Epithelial cell of esophagus (primary cell): Measurements from ENCODE around the gene PEX10.

Source experiments
- DNase-seq: peaks from one replicate; pipeline ENCODE4 v3.0.0; 2010; ENCODE audit warnings: low read depth
- H3K4me3 ChIP-seq: 2 replicates; pipeline ENCODE4 v1.5.1; 2011; ENCODE audit warnings: mild to moderate bottlenecking, low read length, control low read depth
- TF ChIP-seq, protein P1 (sequence below): IDR thresholded peaks from 2 replicates; pipeline ENCODE4 v1.5.1; 2011; ENCODE audit warnings: low read depth, mild to moderate bottlenecking, low read length, control low read depth, inconsistent platforms; ENCODE audit not compliant: insufficient read depth; ENCODE audit errors: missing control alignments

The PEX10 gene

DNA sequence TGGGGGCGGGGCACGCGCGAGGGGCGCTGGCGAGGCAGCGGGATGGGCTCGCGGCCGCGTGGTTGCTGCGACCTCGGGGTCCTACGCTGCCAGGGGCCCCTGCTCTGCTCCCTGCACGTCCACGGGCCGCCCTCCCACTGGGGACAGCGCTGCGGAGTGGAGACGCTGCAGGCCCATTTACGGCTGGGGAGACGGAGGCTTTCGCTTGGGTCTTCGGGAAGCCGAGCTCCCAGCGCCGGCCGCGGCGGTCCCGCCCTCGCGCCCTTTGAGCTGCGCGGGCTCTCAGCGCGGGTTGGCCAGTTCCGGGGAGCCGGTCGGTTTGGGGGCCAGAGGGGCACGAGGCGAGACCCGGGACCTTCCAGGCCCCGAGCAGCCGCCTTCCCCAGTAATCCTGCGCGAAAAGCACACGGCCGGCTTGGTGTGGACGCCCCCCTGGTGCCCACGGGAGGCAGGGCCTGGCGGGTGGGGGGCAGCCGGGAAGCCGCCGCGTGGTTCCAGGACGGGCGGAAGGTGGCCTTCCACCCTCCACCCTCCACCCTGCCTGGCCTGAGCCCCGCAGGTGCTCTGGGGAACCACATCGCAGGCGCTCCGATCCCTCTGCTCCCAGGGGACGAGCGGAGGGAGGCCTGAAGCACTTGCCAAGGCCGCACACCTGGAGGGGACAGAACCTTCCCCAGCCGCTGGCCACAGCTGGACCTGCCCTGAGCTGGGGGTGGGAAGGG lies 570 bp upstream of the PEX10 start:
- TF ChIP-seq, protein P1, sequence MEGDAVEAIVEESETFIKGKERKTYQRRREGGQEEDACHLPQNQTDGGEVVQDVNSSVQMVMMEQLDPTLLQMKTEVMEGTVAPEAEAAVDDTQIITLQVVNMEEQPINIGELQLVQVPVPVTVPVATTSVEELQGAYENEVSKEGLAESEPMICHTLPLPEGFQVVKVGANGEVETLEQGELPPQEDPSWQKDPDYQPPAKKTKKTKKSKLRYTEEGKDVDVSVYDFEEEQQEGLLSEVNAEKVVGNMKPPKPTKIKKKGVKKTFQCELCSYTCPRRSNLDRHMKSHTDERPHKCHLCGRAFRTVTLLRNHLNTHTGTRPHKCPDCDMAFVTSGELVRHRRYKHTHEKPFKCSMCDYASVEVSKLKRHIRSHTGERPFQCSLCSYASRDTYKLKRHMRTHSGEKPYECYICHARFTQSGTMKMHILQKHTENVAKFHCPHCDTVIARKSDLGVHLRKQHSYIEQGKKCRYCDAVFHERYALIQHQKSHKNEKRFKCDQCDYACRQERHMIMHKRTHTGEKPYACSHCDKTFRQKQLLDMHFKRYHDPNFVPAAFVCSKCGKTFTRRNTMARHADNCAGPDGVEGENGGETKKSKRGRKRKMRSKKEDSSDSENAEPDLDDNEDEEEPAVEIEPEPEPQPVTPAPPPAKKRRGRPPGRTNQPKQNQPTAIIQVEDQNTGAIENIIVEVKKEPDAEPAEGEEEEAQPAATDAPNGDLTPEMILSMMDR: no peak
- peak overlapping the region; percentile 61 for H3K4me3 ChIP-seq
- peak; percentile 57 for DNase-seq

GRCh38 chr1:2411801-2412394 lies 466 bp downstream of the PEX10 start:
- DNase-seq: peak; percentile 32
- H3K4me3 ChIP-seq: peak overlapping the region; percentile 81
- TF ChIP-seq, protein P1: no peak

- TF ChIP-seq, protein P1: no peak
- no peak for DNase-seq
Observed at GRCh38 chr1:2409745-2410144, 2.6 kb downstream of the PEX10 start.

DNA sequence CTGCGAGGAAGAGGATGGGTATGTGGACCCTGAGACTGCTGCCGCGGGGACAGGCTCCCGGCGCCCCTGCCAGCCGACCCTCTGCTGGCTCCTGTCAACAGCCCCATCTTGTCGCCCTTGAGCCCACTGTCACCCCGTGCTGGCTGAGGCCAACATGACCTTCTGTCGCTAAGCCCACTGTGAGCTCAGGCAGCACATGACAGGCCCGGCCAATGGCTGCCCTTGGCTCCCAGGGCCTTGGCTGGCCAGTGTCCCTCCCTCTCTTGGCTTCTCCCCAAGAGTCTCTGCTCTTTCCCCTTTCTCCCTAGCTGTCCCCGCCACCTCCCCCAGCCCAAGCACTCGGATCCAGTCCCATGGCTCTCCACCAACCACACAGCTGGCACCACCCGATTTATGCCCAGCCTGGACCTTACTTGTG lies 3.5 kb downstream of the PEX10 start:
- TF ChIP-seq, protein P1: no peak
- DNase-seq: no peak
- no peak overlapping the region for H3K4me3 ChIP-seq

More at GRCh38 chr1:2409745-2410144, 2.6 kb downstream of the PEX10 start:
- H3K4me3 ChIP-seq: no peak overlapping the region

DNA sequence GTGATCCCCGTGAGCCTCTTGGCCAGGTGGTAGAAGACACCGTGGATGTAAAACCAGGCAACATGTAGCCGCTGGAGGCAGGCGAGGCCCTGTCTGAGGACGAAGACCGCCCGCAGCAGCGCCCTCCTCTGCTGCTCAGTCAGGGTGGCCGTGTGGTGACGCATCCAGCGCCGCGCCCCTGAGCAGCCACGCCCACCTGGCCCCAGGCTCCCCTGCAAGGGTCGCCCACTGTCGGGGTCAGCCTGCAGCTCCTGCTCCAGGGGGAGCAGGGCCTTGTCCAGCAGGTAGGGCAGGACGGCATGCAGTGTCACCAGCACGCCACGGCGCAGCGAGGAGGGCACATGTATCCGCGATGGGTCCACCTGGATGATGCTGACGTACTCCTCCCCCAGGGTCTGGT lies 3.9 kb downstream of the PEX10 start:
- H3K4me3 ChIP-seq: no peak overlapping the region
- no peak for DNase-seq
- TF ChIP-seq, protein P1: no peak

DNA sequence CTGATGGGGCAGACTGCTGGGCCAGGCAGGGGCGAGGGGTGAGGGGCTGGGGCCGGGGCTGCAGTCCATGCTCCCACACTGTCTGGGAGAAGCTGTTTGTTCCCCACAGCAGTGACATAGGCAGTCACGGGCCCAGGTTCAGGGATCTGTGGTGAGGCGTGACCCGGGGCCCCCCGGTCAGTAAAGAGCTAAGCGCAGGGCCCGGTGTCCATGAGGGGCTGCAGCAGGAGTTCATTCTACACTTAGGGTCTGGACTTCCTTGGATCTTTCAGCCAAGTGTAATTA lies 4.4 kb downstream of the PEX10 start:
- DNase-seq: no peak
- H3K4me3 ChIP-seq: no peak overlapping the region
- TF ChIP-seq, protein P1: no peak
